Progenitor cell of endocrine pancreas (in vitro differentiated cells): ENCODE measurements around the gene PTH1R. TPM values are rescaled to one million over a fixed set of nuclear protein-coding genes. Genes with fewer than 3 reads are reported as not detected.

ENCODE experiments used
- DNase-seq: peaks from one replicate; pipeline ENCODE4 v3.0.0; 2021; ENCODE audit warnings: low spot score; ENCODE audit not compliant: unreplicated experiment
- H3K27ac Mint-ChIP-seq: 2 replicates; pipeline ENCODE4 v1.8.0; 2021; ENCODE audit warnings: mild to moderate bottlenecking, moderate library complexity, mixed read lengths
- H3K27me3 Mint-ChIP-seq: 2 replicates; pipeline ENCODE4 v1.8.0; 2021; ENCODE audit warnings: mixed read lengths
- H3K36me3 Mint-ChIP-seq: 2 replicates; pipeline ENCODE4 v1.8.0; 2022; ENCODE audit warnings: mixed read lengths; ENCODE audit not compliant: insufficient read depth
- H3K4me1 Mint-ChIP-seq: 2 replicates; pipeline ENCODE4 v1.8.0; 2021; ENCODE audit warnings: low read depth, mixed read lengths
- H3K4me3 Mint-ChIP-seq: 2 replicates; pipeline ENCODE4 v1.8.0; 2021; ENCODE audit warnings: low read depth, mild to moderate bottlenecking, moderate library complexity, mixed read lengths
- H3K9me3 Mint-ChIP-seq: 2 replicates; pipeline ENCODE4 v1.8.0; 2021; ENCODE audit warnings: low read depth, mixed read lengths
- long read RNA-seq: library from polyadenylated mRNA; unstranded; transcript quantifications from one replicate; pipeline ENCODE4 v2.0.0, GENCODE V29; 2020
- total RNA-seq: library from RNA; stranded (reverse); gene quantifications from 2 replicates; pipeline ENCODE4 v1.2.1, GENCODE V29; 2021
- TF ChIP-seq, protein P1 (sequence below): fragments of 200-600 bp; sonication (generic); IDR thresholded peaks from one replicate; pipeline ENCODE4 v1.5.0; 2021; ENCODE audit warnings: antibody characterized with exemption, mild to moderate bottlenecking; ENCODE audit not compliant: unreplicated experiment

Gene PTH1R
- 0.26 and 0.40 TPM in 2 replicates for total RNA-seq
- long read RNA-seq: 0 reads

DNA sequence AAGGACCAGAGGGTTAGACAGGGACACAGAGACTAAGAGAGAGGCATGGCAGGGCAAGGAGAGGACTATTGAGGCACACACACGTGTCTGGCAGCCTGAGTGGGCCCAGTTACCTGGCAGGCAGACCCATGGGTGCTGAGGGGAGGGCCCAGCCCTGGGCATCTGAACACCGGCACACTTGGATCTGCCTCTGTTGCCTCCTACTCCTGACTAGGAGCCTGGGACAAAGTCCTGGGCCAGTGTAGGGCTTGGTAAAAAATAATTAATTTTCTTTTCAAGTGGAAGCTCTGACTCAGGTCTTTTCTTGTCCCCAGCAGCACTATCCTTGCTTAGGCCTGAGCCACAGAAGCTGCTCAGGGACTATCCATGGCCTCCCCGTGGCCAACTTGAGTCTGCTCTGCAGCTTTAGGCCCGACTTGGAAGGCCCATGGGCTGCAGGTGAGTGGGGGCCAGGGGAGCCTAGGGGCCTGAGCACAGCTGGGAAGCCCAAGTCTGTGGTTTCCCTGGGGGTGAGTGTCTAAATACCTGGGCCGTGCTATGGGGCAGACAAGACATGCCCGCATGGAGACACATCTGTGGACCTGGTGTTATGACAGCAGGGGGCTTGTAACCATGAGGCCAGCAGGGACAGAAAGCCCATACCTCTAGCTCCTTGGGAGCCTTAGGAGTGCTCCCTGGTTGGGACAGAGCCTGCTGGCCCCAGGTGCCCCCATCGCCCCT is at the start of gene PTH1R:
PTH1R (plus strand) TSS at position 316 of the 720 bp plus-strand sequence. CDS start 5,839 bp downstream, outside the sequence.
- Mint-ChIP-seq H3K36me3 (no peaks in the 10 kb centered on the region), H3K9me3 (no peaks in the 10 kb centered on the region), H3K27ac (no peak within 1 kb of the TSS), H3K4me1 (no peaks in the 10 kb centered on the region), H3K4me3 (no peak within 1 kb of the TSS), H3K27me3 (peaks cover 55% of the 10 kb centered on the region)
- TF ChIP-seq, protein P1, sequence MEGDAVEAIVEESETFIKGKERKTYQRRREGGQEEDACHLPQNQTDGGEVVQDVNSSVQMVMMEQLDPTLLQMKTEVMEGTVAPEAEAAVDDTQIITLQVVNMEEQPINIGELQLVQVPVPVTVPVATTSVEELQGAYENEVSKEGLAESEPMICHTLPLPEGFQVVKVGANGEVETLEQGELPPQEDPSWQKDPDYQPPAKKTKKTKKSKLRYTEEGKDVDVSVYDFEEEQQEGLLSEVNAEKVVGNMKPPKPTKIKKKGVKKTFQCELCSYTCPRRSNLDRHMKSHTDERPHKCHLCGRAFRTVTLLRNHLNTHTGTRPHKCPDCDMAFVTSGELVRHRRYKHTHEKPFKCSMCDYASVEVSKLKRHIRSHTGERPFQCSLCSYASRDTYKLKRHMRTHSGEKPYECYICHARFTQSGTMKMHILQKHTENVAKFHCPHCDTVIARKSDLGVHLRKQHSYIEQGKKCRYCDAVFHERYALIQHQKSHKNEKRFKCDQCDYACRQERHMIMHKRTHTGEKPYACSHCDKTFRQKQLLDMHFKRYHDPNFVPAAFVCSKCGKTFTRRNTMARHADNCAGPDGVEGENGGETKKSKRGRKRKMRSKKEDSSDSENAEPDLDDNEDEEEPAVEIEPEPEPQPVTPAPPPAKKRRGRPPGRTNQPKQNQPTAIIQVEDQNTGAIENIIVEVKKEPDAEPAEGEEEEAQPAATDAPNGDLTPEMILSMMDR: no peak
- DNase-seq: no peak

DNA sequence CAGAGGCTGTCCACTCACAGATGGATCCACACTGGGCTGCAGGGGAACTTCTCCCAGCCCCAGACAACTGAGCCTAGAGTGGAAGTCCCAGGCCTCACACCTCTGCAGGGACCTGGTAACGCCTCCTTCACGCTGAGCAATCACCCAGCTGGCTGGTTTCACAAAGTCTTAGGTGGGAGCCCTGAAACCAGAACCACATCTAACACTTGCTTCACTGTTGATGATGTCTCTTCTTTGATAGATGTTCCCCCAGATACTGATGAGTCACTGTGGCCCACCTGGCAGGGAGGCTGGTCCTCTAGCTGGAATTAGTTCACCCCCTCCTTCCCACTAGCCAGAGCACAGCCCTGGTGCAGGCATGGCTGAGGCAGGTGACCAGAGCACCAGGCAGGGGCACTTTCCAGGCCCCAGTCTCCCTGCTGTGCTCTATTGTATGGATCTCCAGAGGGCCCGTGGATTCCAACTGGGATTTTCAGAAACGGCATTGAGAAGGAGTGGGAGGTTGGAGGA is 47.8 kb upstream of the PTH1R start:
- DNase-seq: no peak
- H3K36me3 Mint-ChIP-seq: no peaks in the 10 kb centered on the region
- H3K4me1 Mint-ChIP-seq: no peaks in the 10 kb centered on the region
- TF ChIP-seq, protein P1: no peak
- no peaks in the 10 kb centered on the region for H3K9me3 Mint-ChIP-seq
- no peak overlapping the region for H3K4me3 Mint-ChIP-seq
- no peak overlapping the region for H3K27ac Mint-ChIP-seq
- peaks cover 7% of the 10 kb centered on the region for H3K27me3 Mint-ChIP-seq

DNA sequence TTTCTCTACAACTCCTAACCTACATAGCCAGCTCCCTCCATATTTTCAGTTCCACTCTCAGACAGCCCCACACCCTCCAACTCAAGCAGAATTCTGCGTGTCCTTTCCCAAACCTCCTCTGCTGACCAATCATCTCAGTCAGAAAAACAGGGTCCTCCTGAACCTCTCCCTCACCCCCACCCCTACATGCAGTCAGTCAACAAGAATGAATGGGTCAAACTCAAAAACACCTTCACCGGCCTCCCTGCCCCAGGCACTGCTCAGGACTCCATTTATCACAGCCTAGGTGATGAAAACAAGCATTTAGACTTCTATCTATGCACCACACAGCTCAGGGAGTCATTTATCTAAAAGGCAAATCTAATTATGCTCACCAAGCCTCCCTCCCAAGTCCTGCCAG is 46.7 kb upstream of the PTH1R start:
- H3K4me1 Mint-ChIP-seq: peaks cover 2% of the 10 kb centered on the region
- H3K9me3 Mint-ChIP-seq: no peaks in the 10 kb centered on the region
- H3K36me3 Mint-ChIP-seq: no peaks in the 10 kb centered on the region
- H3K27ac Mint-ChIP-seq: no peak overlapping the region
- peaks cover 7% of the 10 kb centered on the region for H3K27me3 Mint-ChIP-seq
- TF ChIP-seq, protein P1: no peak
- H3K4me3 Mint-ChIP-seq: no peak overlapping the region
- no peak for DNase-seq

DNA sequence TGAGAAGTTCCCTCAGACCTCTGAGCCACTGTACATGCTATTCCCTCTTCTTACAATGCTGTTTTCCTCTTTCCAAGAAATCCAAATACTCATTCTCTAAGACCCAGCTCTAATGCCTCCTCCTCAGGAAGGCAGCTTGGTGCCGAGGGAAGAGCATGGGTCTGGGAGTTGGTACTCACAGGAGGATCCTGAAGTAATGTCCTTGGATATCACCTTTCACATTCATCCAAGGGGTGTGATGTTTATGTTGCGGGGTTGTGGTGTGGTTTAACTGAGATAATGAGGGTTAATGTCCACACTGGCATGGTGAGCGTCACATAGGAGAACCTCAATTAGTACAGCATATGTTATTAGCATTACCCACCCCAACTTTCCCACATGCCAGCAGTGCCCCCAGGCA is 46.2 kb upstream of the PTH1R start:
- no peaks in the 10 kb centered on the region for H3K9me3 Mint-ChIP-seq
- no peak overlapping the region for H3K27ac Mint-ChIP-seq
- H3K4me1 Mint-ChIP-seq: peaks cover 2% of the 10 kb centered on the region

DNA sequence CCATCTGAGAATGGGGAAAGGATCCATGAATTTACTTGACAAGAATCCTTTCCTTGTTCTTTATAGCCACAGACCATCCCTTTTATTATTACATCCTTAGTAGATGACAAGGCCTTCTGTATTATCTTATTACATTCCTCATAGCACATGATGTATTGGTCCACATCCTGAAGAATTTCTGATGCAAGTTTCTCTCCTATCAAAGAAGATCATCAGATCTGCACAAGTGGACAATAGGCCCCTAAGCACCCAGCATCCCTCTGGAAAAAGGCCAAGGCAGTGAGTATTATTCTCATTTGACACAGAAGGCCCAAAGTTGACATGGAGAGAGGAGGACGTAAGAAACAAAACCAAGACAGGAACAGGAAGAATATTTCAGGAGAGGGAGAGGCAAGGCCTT is 45.7 kb upstream of the PTH1R start:
- Mint-ChIP-seq H3K27ac (no peak overlapping the region), H3K4me1 (peaks cover 2% of the 10 kb centered on the region), H3K9me3 (no peaks in the 10 kb centered on the region), H3K36me3 (no peaks in the 10 kb centered on the region), H3K4me3 (no peak overlapping the region), H3K27me3 (peaks cover 7% of the 10 kb centered on the region)
- DNase-seq: no peak
- TF ChIP-seq, protein P1: no peak

More for the DNA sequence above, 46.2 kb upstream of the PTH1R start:
- DNase-seq: no peak
- TF ChIP-seq, protein P1: no peak
- Mint-ChIP-seq H3K36me3 (no peaks in the 10 kb centered on the region), H3K4me3 (no peak overlapping the region), H3K27me3 (peaks cover 7% of the 10 kb centered on the region)
